ENCODE results near the gene MOSPD3. TPM values are rescaled to one million over a fixed set of nuclear protein-coding genes. Genes with fewer than 3 reads are reported as not detected.

The MOSPD3 gene
- total and polyA plus RNA-seq, 4 donors = 8.9 to 54.7 (median 33.2) TPM

- DNase-seq (ENCODE audit: low read depth in 4 of 6, low spot score in 6 of 6) = no peak
- no peak overlapping the region for H3K27ac ChIP-seq (ENCODE audit: low read depth, low read length)
- H3K4me1 ChIP-seq (ENCODE audit: control insufficient read depth, insufficient read depth, low read length) = peaks cover 18% of the 10 kb centered on the region
- H3K9me3 ChIP-seq (ENCODE audit: control insufficient read depth, insufficient read depth, low read length) = no peaks in the 10 kb centered on the region
- WGBS (ENCODE audit: insufficient coverage) = 90% methylated on average over 29 of the region's 44 CpGs
- H3K27me3 ChIP-seq (ENCODE audit: control insufficient read depth, insufficient read depth, low read length) = peaks cover 9% of the 10 kb centered on the region
- no peak overlapping the region for H3K4me3 ChIP-seq (ENCODE audit: low read depth, low read length)
- H3K36me3 ChIP-seq (ENCODE audit: control insufficient read depth, insufficient read depth, low read length) = peaks cover 77% of the 10 kb centered on the region
Observed at GRCh38 chr7:100574362-100575205, 37.8 kb upstream of the MOSPD3 start.

- H3K4me1 ChIP-seq (ENCODE audit: control insufficient read depth, insufficient read depth, low read length) = peaks cover 12% of the 10 kb centered on the region
- H3K9me3 ChIP-seq (ENCODE audit: control insufficient read depth, insufficient read depth, low read length) = no peaks in the 10 kb centered on the region
- peaks cover 9% of the 10 kb centered on the region for H3K27me3 ChIP-seq (ENCODE audit: control insufficient read depth, insufficient read depth, low read length)
- H3K36me3 ChIP-seq (ENCODE audit: control insufficient read depth, insufficient read depth, low read length) = peaks cover 84% of the 10 kb centered on the region
- H3K4me3 ChIP-seq (ENCODE audit: low read depth, low read length) = no peak overlapping the region
- WGBS (ENCODE audit: insufficient coverage) = 86% methylated on average over 11 of the region's 14 CpGs
- DNase-seq (ENCODE audit: low read depth in 4 of 6, low spot score in 6 of 6) = no peak
- no peak overlapping the region for H3K27ac ChIP-seq (ENCODE audit: low read depth, low read length)
Observed at GRCh38 chr7:100575206-100575631, 37.1 kb upstream of the MOSPD3 start.

GRCh38 chr7:100575746-100576383 is 36.5 kb upstream of the MOSPD3 start:
- H3K36me3 ChIP-seq (ENCODE audit: control insufficient read depth, insufficient read depth, low read length) = peaks cover 90% of the 10 kb centered on the region
- peaks cover 6% of the 10 kb centered on the region for H3K4me1 ChIP-seq (ENCODE audit: control insufficient read depth, insufficient read depth, low read length)
- WGBS (ENCODE audit: insufficient coverage) = 90% methylated on average over 14 of the region's 17 CpGs
- H3K27me3 ChIP-seq (ENCODE audit: control insufficient read depth, insufficient read depth, low read length) = peaks cover 6% of the 10 kb centered on the region
- H3K27ac ChIP-seq (ENCODE audit: low read depth, low read length) = no peak overlapping the region
- H3K9me3 ChIP-seq (ENCODE audit: control insufficient read depth, insufficient read depth, low read length) = no peaks in the 10 kb centered on the region
- H3K4me3 ChIP-seq (ENCODE audit: low read depth, low read length) = no peak overlapping the region
- DNase-seq (ENCODE audit: low read depth in 4 of 6, low spot score in 6 of 6) = no peak

GRCh38 chr7:100576384-100576993 is 35.9 kb upstream of the MOSPD3 start:
- DNase-seq (ENCODE audit: low read depth in 4 of 6, low spot score in 6 of 6) = no peak
- Histone ChIP-seq H3K4me1 (ENCODE audit: control insufficient read depth, insufficient read depth, low read length) (peaks cover under 1% of the 10 kb centered on the region), H3K4me3 (ENCODE audit: low read depth, low read length) (no peak overlapping the region), H3K27ac (ENCODE audit: low read depth, low read length) (no peak overlapping the region), H3K9me3 (ENCODE audit: control insufficient read depth, insufficient read depth, low read length) (no peaks in the 10 kb centered on the region), H3K27me3 (ENCODE audit: control insufficient read depth, insufficient read depth, low read length) (peaks cover under 1% of the 10 kb centered on the region), H3K36me3 (ENCODE audit: control insufficient read depth, insufficient read depth, low read length) (peaks cover 92% of the 10 kb centered on the region)
- WGBS (ENCODE audit: insufficient coverage) = 95% methylated on average over 12 of the region's 13 CpGs

- no peak overlapping the region for H3K27ac ChIP-seq (ENCODE audit: low read depth, low read length)
- H3K4me3 ChIP-seq (ENCODE audit: low read depth, low read length) = no peak overlapping the region
- H3K36me3 ChIP-seq (ENCODE audit: control insufficient read depth, insufficient read depth, low read length) = peaks cover 98% of the 10 kb centered on the region
- no peaks in the 10 kb centered on the region for H3K27me3 ChIP-seq (ENCODE audit: control insufficient read depth, insufficient read depth, low read length)
- no peaks in the 10 kb centered on the region for H3K9me3 ChIP-seq (ENCODE audit: control insufficient read depth, insufficient read depth, low read length)
- no peaks in the 10 kb centered on the region for H3K4me1 ChIP-seq (ENCODE audit: control insufficient read depth, insufficient read depth, low read length)
- WGBS (ENCODE audit: insufficient coverage) = 89% methylated on average over 19 of the region's 24 CpGs
- DNase-seq (ENCODE audit: low read depth in 4 of 6, low spot score in 6 of 6) = no peak
Observed at GRCh38 chr7:100577103-100577502, 35.2 kb upstream of the MOSPD3 start.

- DNase-seq (ENCODE audit: low read depth in 4 of 6, low spot score in 6 of 6) = no peak
- WGBS (ENCODE audit: insufficient coverage) = 95% methylated on average over 13 of the region's 14 CpGs
- H3K4me3 ChIP-seq (ENCODE audit: low read depth, low read length) = no peak overlapping the region
- H3K9me3 ChIP-seq (ENCODE audit: control insufficient read depth, insufficient read depth, low read length) = no peaks in the 10 kb centered on the region
- no peaks in the 10 kb centered on the region for H3K27me3 ChIP-seq (ENCODE audit: control insufficient read depth, insufficient read depth, low read length)
- H3K4me1 ChIP-seq (ENCODE audit: control insufficient read depth, insufficient read depth, low read length) = peaks cover 4% of the 10 kb centered on the region
- H3K36me3 ChIP-seq (ENCODE audit: control insufficient read depth, insufficient read depth, low read length) = peaks cover 98% of the 10 kb centered on the region
- no peak overlapping the region for H3K27ac ChIP-seq (ENCODE audit: low read depth, low read length)
Observed at GRCh38 chr7:100577507-100577906, 34.8 kb upstream of the MOSPD3 start.

- 96% methylated on average over 27 of the region's 28 CpGs for WGBS (ENCODE audit: insufficient coverage)
- Histone ChIP-seq H3K36me3 (ENCODE audit: control insufficient read depth, insufficient read depth, low read length) (peaks cover 98% of the 10 kb centered on the region), H3K4me1 (ENCODE audit: control insufficient read depth, insufficient read depth, low read length) (peaks cover 14% of the 10 kb centered on the region), H3K27me3 (ENCODE audit: control insufficient read depth, insufficient read depth, low read length) (no peaks in the 10 kb centered on the region), H3K9me3 (ENCODE audit: control insufficient read depth, insufficient read depth, low read length) (no peaks in the 10 kb centered on the region), H3K4me3 (ENCODE audit: low read depth, low read length) (no peak overlapping the region), H3K27ac (ENCODE audit: low read depth, low read length) (no peak overlapping the region)
- DNase-seq (ENCODE audit: low read depth in 4 of 6, low spot score in 6 of 6) = no peak
Observed at GRCh38 chr7:100578246-100579183, 33.8 kb upstream of the MOSPD3 start.

GRCh38 chr7:100580466-100581283 is 31.7 kb upstream of the MOSPD3 start:
- H3K9me3 ChIP-seq (ENCODE audit: control insufficient read depth, insufficient read depth, low read length) = no peaks in the 10 kb centered on the region
- H3K27me3 ChIP-seq (ENCODE audit: control insufficient read depth, insufficient read depth, low read length) = no peaks in the 10 kb centered on the region
- WGBS (ENCODE audit: insufficient coverage) = 92% methylated on average over 9 of the region's 11 CpGs
- peaks cover 85% of the 10 kb centered on the region for H3K36me3 ChIP-seq (ENCODE audit: control insufficient read depth, insufficient read depth, low read length)
- no peak for DNase-seq (ENCODE audit: low read depth in 4 of 6, low spot score in 6 of 6)
- peaks cover 35% of the 10 kb centered on the region for H3K4me1 ChIP-seq (ENCODE audit: control insufficient read depth, insufficient read depth, low read length)
- no peak overlapping the region for H3K4me3 ChIP-seq (ENCODE audit: low read depth, low read length)
- H3K27ac ChIP-seq (ENCODE audit: low read depth, low read length) = no peak overlapping the region
